Measurements from ENCODE around the gene CTNND2.
"Not testable (repeated sequence)": the region's sequence is repeated elsewhere in the genome, so short reads cannot be mapped to it uniquely, and the experiment has no call there.

CTNND2 gene

GRCh38 chr5:11679676-11680075 lies 224.6 kb downstream of the CTNND2 start:
- no peak for DNase-seq (ENCODE audit: low read depth in 2 of 2)

DNA sequence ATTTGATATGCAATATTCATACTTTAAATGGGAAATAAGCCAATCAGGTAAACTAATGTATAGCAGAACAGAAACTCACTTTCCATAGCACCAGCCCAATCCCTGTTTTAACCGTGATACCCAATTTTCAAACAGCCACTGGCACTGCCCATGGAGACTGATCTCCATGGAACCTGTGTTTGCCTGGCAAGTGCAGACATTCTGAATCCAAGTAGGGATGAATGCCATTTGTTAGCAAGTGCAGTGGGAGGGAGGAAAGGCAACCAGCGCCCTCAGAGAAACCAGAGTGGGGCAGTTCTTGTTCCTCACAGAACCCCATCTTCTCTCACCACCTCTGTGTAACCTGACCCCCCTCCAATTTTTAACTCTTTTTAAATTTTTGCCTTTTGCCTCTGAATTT lies 229.1 kb downstream of the CTNND2 start:
- no peak for DNase-seq (ENCODE audit: low read depth in 2 of 2)

- DNase-seq (ENCODE audit: low read depth in 2 of 2) = no peak
Measured at GRCh38 chr5:11672385-11673085, 231.7 kb downstream of the CTNND2 start.

- no peak for DNase-seq (ENCODE audit: low read depth in 2 of 2)
Measured at GRCh38 chr5:11658376-11658775, 245.9 kb downstream of the CTNND2 start.

- DNase-seq (ENCODE audit: low read depth in 2 of 2) = no peak
Measured at GRCh38 chr5:11656916-11657315, 247.3 kb downstream of the CTNND2 start.

GRCh38 chr5:11655681-11656080 lies 248.6 kb downstream of the CTNND2 start:
- DNase-seq (ENCODE audit: low read depth in 2 of 2) = no peak

DNA sequence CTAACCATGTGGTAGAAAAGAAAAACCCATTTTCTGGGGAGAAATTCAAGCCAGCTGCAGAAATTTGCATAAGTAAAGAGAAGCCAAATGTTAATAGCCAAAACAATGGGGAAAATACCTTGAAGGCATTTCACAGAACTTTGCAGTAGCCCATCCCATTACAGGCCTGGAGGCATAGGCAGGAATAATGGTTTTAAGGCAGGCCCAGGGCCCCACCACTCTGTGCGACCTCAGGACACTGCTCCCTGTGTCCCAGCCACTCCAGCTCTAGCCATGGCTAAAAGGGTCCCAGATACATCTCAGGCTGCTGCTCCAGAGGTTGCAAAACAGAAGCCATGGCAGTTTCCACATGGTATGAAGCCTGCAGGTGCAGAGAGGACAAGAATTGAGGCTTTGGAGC lies 253.3 kb downstream of the CTNND2 start:
- no peak for DNase-seq (ENCODE audit: low read depth in 2 of 2)

DNA sequence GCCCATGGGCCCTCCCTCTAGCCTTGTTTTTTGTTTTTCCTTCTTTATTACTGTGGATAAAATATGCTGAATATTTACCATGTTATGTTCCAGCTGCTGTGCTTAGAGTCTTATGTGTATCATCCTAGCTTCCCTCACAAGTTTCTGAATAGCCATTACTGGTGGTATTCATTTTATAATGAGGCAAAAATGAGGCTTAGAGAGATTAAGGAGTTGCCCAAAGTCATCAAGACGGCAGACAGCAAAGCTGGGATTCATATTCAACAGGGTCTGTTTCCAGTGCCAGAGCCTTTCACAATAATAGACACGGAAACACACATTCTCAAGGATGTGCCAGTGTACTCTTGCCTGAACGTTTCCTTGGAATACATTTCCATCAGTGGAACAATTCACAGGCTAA lies 258.1 kb downstream of the CTNND2 start:
- DNase-seq (ENCODE audit: low read depth in 2 of 2) = no peak

DNA sequence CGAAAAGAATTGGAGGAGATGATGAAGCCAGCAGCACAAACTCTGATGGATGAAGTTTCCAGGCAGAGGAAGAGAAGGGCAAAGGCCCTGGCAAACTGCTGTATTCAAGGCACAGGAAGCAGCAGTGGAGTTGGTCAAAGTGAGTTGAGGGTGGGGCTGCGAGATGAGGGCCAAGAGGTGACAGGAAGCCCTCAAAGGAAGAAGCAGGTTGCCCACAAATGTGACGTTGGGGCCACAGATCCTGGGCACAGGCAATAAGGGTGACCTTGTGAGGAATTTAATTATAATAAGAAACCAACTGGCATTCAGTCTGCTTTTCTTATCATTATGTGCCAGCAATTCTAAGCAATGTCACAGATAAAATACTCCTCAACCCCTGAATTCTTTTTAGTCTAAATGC lies 261.8 kb downstream of the CTNND2 start:
- no peak for DNase-seq (ENCODE audit: low read depth in 2 of 2)

GRCh38 chr5:11640158-11640873 lies 263.9 kb downstream of the CTNND2 start:
- no peak for DNase-seq (ENCODE audit: low read depth in 2 of 2)

GRCh38 chr5:11622785-11623184 lies 281.5 kb downstream of the CTNND2 start:
- DNase-seq (ENCODE audit: low read depth in 2 of 2) = no peak

- DNase-seq (ENCODE audit: low read depth in 2 of 2) = no peak
Measured at GRCh38 chr5:11620172-11620571, 284.1 kb downstream of the CTNND2 start.

DNA sequence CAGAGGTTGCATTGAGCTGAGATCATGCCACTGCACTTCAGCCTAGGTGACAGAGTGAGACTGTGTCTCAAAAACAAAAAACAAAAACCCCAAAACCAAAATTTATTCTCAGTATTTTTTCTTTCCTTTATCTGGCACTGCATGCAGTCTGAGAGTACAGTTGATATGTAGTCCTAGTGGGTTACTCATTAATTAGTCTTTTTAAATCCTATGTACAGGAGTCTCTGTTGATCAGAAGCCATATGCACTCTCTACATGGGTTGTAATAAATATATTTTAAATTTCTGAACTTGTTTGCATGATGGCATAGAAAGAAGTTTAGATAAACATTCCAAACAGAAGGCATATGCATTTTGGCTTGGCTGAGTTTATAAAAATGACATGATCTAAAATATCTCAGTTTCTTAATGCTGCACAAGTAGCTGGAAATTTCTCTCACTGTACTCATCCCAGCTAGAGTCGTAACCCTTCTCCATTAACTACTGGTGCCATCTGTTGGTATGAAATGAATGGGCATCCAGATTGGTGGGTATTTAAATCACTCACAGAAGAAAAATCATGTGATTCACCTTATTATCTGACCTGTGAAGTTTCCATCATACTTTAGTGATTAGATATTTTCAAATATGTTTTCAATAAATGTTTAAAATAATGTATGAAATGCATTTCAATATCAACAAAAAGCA lies 284.8 kb downstream of the CTNND2 start:
- DNase-seq (ENCODE audit: low read depth in 2 of 2) = no peak

DNA sequence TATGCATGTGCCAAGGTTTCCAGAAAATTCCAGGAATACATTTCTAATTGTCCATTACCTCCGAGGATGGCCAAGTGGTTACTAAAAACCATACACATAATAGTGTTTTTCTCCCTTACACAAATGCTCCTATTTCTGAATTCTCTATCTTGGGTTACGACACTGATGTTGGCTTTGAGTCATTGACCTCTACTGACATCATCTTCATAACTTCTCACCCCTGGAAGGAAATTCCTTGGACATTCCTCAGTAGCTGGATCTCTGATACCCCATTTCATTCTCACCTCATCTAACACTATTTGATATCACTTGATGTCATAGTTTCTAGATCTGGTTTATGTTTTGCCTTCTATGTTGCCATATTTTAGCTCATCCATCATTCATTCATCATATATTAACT lies 287.2 kb downstream of the CTNND2 start:
- no peak for DNase-seq (ENCODE audit: low read depth in 2 of 2)

- DNase-seq (ENCODE audit: low read depth in 2 of 2) = not testable (repeated sequence)
Measured at GRCh38 chr5:11616624-11617023, 287.6 kb downstream of the CTNND2 start.

- DNase-seq (ENCODE audit: low read depth in 2 of 2) = no peak
Measured at GRCh38 chr5:11611011-11611410, 293.2 kb downstream of the CTNND2 start.

DNA sequence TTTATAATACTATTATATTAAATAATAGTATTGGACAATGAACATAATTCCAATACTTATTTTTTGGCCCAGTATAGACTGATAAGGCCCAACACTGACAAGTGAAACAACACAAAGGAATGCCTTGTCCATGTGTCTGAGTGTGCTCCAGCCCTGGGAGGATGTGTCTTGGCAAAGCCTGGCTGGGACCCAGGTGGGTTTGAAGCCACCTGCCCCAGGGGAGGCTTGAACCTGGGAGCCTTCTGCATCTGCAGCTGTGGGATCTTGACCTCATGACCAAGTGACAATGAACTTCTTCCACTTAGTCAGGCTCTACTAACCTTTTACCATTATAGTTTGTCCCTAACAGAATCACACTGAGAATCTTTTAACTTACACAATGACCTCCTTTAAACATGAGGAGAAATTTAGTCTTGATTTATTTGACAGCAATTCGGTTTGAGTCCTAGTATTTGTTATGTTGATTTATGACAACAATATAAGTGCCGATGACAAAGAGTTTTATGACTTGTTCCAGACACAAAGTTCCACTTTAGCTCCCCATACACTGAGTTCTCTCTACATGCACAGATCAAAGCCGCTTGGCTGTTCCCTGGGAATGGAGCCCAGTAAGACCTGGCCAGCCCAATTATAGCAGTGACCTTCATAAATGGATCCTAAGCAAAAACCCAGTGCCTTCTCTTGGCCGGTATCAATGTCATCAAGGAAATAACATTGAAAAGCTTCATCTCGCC lies 294.5 kb downstream of the CTNND2 start:
- no peak for DNase-seq (ENCODE audit: low read depth in 2 of 2)

DNA sequence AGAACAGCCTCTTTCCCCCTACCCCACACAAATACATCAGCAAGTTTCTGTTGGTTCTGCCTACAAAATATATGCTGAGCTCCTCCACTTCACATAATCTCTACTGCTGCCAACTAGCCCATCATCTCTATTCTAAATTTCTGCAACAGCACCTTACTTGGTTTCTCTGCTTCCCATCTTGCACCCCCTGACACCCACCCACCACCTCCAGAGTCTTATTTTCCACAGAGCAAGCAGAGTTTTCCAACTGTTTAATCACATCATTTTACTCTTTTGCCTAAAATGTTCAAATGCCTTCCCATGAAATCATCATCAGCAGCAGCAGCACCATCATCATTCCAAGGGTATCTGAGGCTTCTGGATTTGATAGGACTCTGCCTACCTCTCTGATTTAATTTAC lies 295.7 kb downstream of the CTNND2 start:
- DNase-seq (ENCODE audit: low read depth in 2 of 2) = no peak

GRCh38 chr5:11607944-11608483 lies 296.2 kb downstream of the CTNND2 start:
- no peak for DNase-seq (ENCODE audit: low read depth in 2 of 2)

GRCh38 chr5:11602298-11602697 lies 301.9 kb downstream of the CTNND2 start:
- no peak for DNase-seq (ENCODE audit: low read depth in 2 of 2)

GRCh38 chr5:11599499-11599898 lies 304.7 kb downstream of the CTNND2 start:
- no peak for DNase-seq (ENCODE audit: low read depth in 2 of 2)

DNA sequence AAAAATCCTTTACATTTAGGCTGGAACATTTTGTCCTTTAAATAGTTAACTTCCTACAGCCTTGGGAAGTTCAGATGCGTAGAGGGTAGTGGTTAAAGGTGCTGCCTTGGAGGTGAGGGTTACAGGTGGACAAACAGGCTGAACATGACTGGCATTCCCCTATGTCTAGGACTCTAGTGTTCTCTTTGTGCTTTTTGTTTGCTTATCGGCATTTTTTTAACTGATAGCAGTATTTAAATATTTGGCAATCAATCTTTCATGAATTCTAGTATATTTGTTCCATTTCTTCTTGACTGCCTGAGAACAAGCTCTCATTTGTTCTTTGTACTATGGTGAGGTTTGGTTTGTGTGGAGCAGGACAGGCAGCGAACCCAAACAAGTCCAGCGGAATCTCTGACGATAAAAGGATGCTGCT lies 307.6 kb downstream of the CTNND2 start:
- DNase-seq (ENCODE audit: low read depth in 2 of 2) = no peak

Measured in stimulated activated CD8-positive, alpha-beta memory T cell treated with anti-CD3 and anti-CD28 coated beads, Interleukin-15, amount 100 ng/mL, for 48 hours (primary cell).